NCI-H345 (cell line): ENCODE data around the gene ALS2CL.

Experiments
- DNase-seq: peaks from one replicate; lab custom pipeline; 2025; lab: John Stamatoyannopoulos, UW

ALS2CL gene

GRCh38 chr3:46664971-46665762 lies 28.3 kb downstream of the ALS2CL start:
- no peak for DNase-seq

- DNase-seq: no peak
Measured at GRCh38 chr3:46664188-46664970, 29.1 kb downstream of the ALS2CL start.

DNA sequence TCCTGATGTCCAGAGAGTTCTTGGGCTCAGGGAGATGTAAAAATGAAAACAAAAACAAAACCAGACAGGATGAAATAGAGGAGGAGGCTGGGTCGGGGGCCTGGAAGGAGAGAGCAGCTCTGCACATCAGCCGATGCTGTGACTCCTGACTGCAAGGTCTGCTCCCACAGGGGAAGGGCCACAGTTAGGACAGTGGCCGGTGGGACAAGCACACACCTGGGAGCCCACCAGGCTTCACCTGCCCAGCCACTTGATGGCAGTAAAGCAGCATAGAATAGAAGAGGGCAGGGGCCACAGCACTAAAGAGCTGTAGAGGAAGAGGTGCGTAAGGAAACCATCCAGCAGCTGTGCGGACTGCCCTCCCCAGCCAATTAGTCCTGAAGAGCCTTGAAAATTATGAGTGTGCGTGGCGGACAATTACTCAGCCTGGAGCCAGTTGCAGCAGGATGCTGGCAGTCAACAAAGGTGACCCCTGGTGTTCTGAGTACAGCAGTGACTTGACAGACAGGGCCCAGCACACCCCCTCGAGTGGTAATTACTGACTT lies 29.8 kb downstream of the ALS2CL start:
- DNase-seq: peak; percentile 81

- peak; percentile 7 for DNase-seq
Measured at GRCh38 chr3:46662771-46663551, 30.5 kb downstream of the ALS2CL start.

DNA sequence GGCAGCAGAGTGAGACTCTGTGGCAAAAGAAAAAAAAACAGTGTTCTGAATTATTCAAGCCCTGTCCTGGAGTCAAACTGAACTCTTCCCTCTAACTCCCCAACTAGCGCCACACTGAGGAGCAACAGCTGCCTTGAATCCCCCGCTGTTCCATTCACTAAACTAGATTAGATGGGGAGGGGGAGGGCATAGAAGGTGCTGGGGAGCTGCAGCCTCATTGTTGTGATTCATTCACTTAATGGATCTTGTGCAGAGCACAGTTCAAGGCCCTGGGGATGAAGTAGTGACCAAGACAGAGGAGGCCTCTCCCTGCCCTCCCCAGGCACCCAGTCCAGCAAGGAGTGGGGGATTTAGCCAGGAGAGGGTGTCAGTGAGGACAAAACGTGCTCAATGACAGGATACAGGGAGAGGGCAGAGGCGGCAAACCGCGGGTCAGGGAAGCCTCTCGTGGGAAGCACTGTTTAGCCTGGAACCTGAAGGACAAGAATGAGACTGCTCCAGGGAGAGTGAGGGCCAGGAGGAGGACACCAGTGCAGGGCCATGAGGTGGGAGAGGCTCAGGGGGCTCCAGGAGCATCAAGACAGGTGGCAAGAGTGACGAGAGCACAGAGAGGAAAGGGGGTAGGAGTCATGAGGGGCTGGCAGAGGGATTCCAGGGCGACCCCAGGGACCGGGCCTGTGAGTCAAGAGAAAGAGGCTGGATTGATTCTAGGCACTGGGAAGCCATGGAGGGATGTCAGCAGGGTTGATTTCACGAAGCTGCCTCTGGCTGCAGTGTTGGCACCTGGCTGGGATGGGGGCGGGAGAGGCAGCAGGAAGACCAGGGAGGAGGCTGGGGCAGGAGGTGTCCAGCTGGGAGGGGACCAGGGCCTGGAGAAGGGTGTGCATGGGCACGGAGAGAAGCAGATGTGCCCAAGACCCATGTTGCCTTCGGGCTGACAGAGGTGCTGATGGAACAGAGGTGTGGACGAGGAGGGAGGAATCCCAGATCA lies 31.4 kb downstream of the ALS2CL start:
- no peak for DNase-seq

DNA sequence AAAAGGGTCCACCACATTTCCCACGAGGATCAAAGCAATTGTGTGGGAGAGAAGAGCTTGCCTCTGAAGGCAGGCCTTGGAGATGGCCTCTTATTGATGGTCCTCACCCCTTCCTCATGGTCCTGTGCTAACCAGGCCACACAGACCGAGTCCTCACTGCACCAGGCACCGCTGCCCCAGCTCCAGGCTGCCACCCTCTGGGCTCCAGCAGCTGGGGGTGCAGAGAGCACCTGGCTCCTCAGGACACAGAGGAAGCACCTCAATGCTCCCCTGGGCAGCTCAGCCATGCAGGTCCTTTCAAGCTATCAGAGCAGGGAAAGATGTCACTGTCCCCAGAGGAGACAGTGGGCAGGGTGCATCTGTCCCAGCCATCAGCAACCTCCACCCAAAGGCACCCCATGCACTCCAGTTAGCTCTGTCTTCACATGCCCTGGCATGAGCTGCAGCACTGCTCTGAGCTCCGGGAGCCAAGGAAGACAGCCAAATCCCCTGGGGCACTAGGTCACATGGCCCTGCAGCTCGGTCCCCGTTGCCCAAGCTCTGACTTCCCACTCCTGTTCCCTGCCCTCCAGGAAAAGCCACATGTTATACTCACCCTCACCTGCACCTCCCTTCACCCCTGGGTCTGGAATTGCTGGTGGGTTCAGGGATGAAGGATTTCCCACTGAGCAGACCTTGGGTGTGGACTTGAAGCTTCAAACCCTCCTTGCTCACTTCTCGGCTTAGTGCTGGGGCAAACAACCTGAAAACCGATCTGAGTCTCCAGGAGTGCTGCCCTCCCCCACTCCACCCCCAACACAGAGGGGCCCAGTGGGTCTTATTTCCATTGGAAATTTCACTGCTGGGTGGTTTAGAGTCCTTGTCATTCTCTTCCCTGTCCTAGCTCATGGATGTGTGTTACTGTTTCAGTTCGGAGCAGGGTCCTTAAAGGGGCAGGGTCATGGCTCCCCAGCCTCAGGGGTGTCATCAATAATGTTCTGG lies 32.6 kb downstream of the ALS2CL start:
- peak; percentile 52 for DNase-seq

DNA sequence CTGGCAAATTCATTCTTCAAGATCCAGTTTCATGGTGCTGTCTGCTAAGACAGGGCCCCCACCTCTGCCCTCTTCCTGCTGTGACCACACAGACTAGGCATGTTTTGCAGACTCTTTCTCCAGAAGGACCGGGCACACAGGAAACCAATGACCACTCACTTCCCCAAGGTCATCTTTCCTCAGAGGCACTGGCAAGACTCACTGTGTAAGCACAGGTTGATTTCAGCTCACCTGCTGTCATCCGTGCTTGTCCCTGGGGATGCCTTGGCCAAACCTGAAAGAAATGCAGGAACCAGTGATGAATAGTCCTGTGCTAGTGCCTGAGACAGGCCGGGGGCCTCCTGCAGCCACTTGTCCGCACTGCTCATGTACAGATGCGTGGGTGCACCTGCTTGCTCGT lies 33.5 kb downstream of the ALS2CL start:
- no peak for DNase-seq

GRCh38 chr3:46659285-46659684 lies 34.2 kb downstream of the ALS2CL start:
- DNase-seq: peak; percentile 48

- peak; percentile 85 for DNase-seq
Measured at GRCh38 chr3:46656778-46657556, 36.5 kb downstream of the ALS2CL start.

GRCh38 chr3:46655271-46655670 lies 38.2 kb downstream of the ALS2CL start:
- DNase-seq: no peak

DNA sequence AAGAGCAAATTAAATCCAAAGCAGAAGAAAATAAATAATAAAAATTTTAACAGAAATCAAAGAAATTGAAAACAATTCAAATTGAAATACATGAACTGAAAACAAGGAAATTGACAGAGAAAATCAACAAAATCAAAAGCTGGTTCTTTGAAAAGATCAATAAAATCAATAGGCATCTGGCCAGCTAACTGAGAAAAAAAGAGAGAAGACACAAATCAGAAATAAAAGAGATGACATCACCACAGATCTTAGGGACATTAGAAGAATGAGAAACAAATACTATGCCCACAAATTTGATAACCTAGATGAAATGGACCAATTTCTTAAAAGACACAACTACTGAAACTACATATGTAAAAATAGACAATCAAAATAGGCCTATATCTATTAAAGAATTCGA lies 42.4 kb downstream of the ALS2CL start:
- no peak for DNase-seq

- DNase-seq: no peak
Measured at GRCh38 chr3:46649436-46649835, 44.0 kb downstream of the ALS2CL start.

- no peak for DNase-seq
Measured at GRCh38 chr3:46648096-46648495, 45.4 kb downstream of the ALS2CL start.

- DNase-seq: no peak
Measured at GRCh38 chr3:46646700-46647099, 46.8 kb downstream of the ALS2CL start.

GRCh38 chr3:46643701-46644100 lies 49.8 kb downstream of the ALS2CL start:
- no peak for DNase-seq

GRCh38 chr3:46642971-46643370 lies 50.5 kb downstream of the ALS2CL start:
- no peak for DNase-seq

DNA sequence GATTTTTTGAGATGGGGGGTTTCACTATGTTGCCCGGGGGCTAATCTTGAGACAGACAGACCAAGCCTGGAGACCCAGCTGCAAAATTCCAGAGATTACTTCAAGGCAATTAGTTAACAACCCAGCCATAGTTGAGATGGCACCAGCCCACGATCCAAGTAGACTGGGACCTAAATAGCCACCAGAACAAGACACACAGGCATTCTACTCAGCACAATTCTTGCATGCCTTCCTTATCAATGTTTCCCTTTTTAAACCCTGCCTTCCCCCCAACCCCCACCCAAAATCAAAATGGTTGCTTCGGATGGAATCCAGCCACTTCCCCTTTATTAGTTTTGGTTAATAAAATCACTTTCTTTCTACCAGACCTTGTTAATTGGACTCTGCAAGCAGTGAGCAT lies 52.6 kb downstream of the ALS2CL start:
- DNase-seq: no peak

- no peak for DNase-seq
Measured at GRCh38 chr3:46639221-46639620, 54.3 kb downstream of the ALS2CL start.

GRCh38 chr3:46634856-46635255 lies 58.6 kb downstream of the ALS2CL start:
- no peak for DNase-seq
